Measurements from ENCODE around the gene GREB1.
A peak's percentile ranks its signal among the peaks of the same experiment; 100 is the strongest.

Gene GREB1

GRCh38 chr2:11513319-11513718, 20.5 kb upstream of the GREB1 start:
- no peak for FAIRE-seq

- no peak for FAIRE-seq
These were observed 19.6 kb upstream of the GREB1 start for GRCh38 chr2:11514081-11514730.

- no peak for FAIRE-seq
These were observed 18.9 kb upstream of the GREB1 start for GRCh38 chr2:11514904-11515303.

- FAIRE-seq = peak; percentile 68
These were observed 18.3 kb upstream of the GREB1 start for GRCh38 chr2:11515490-11515981.

GRCh38 chr2:11516984-11517648, 16.7 kb upstream of the GREB1 start:
- FAIRE-seq = no peak

- FAIRE-seq = no peak
These were observed 15.9 kb upstream of the GREB1 start for GRCh38 chr2:11517906-11518305.

- FAIRE-seq = no peak
These were observed 13.7 kb upstream of the GREB1 start for GRCh38 chr2:11520092-11520693.

GRCh38 chr2:11521775-11522174, 12.1 kb upstream of the GREB1 start:
- no peak for FAIRE-seq

GRCh38 chr2:11524470-11524869, 9.4 kb upstream of the GREB1 start:
- FAIRE-seq = peak; percentile 70

- no peak for FAIRE-seq
These were observed 8.1 kb upstream of the GREB1 start for GRCh38 chr2:11525762-11526161.

- FAIRE-seq = no peak
These were observed 6.8 kb upstream of the GREB1 start for GRCh38 chr2:11527001-11527400.

GRCh38 chr2:11528228-11528627, 5.6 kb upstream of the GREB1 start:
- no peak for FAIRE-seq

GRCh38 chr2:11530864-11531465, 2.9 kb upstream of the GREB1 start:
- no peak for FAIRE-seq

GRCh38 chr2:11532416-11533055, 1.3 kb upstream of the GREB1 start:
- peak; percentile 98 for FAIRE-seq

- no peak for FAIRE-seq
These were observed 363 bp downstream of the GREB1 start for GRCh38 chr2:11534071-11534745.

GRCh38 chr2:11534746-11535484, 1.1 kb downstream of the GREB1 start:
- FAIRE-seq = no peak

GRCh38 chr2:11535899-11536344, 2.1 kb downstream of the GREB1 start:
- no peak for FAIRE-seq

GRCh38 chr2:11537951-11538350, 4.1 kb downstream of the GREB1 start:
- FAIRE-seq = no peak

GRCh38 chr2:11539317-11540147, 5.7 kb downstream of the GREB1 start:
- FAIRE-seq = no peak

GRCh38 chr2:11540148-11540995, 6.5 kb downstream of the GREB1 start:
- FAIRE-seq = peak; percentile 26

Data from endometrium (tissue), 2 donors.